ENCODE results near the gene IFNAR2. TPM values are rescaled to one million over a fixed set of nuclear protein-coding genes. Genes with fewer than 3 reads are reported as not detected.

Gene IFNAR2
- 9.2 TPM for total RNA-seq
- long read RNA-seq, full-length matches to known transcripts = 9 of 13 reads
- long read RNA-seq, partial matches to known transcripts = 1 of 13 reads
- long read RNA-seq, other reads (novel, unspliced or antisense) = 3 of 13 reads

DNA sequence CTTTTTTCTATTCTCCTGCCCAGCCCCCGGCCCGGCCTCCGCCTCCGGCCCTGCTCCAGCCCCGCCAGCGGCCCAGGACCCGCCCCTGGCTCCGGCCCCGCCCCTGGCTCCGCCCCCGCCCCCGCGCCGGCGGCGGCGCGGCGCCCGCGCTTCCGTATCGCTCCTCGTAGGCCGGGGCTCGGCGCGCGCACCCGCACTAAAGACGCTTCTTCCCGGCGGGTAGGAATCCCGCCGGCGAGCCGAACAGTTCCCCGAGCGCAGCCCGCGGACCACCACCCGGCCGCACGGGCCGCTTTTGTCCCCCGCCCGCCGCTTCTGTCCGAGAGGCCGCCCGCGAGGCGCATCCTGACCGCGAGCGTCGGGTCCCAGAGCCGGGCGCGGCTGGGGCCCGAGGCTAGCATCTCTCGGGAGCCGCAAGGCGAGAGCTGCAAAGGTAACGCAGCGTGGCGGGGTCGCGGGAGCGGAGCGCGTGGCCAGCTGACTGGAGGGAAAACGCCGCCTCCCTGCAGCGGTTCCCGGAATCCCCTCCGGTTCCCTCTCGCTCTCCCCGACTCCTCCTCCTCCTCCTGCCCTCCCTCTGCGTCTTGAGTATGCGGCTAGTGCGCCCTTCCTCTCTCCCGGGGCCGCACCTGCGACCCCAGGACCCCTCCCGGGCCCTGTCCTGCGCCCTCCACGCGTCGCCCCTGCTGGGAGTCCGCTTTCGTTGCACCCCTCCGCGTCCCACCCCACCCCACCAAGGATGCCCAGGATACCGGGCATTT is at the start of gene IFNAR2:
Gene IFNAR2, plus strand, starts transcription at position 155 of the 761 bp plus-strand sequence. CDS start 11,985 bp downstream, outside the sequence.
- peak; percentile 97 for ATAC-seq
- DNase-seq = peak; percentile 89
- intact Hi-C loops (cut with micrococcal nuclease) = no loop called here

DNA sequence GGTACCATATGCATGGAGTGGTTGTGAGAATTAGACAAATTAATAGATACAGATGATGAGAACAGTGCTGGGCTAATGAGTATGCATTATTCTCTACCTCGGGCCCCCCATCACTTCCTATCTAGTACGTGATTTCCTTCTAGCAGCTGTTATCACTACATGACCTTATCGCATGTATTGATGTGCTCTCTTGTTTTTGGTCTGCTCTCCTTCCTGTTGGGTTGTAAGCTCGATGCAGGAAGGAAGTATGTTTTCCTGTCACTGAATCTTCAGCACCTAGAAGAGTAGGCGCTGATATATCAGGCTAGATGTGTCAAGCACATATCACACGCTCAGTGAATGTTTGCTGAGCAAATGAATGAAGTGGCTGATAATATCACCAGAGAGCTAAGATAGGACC is 43.9 kb upstream of the IFNAR2 start:
- intact Hi-C loops (cut with micrococcal nuclease) = no loop called here
- ATAC-seq (no peak), DNase-seq (no peak)

DNA sequence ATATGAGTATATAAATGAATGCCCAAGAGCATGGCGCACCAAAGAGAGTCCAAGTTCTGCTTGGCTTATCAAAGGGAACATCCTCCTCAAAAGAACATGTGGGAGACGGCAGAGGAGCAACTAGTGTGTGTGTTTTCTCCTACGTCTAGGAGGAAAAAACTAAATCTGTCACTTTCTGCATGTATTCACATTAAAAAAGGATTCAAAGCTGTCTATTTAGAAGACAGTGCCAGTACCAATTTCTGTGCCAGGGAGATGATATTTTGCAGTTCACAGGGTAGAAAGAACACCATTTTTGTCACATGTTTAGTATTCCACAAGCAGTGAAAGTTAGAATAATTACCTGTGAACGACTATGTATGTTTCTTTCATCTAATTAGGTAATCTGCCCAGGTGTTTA is 42.5 kb upstream of the IFNAR2 start:
- ATAC-seq (no peak), DNase-seq (no peak)
- intact Hi-C loops (cut with micrococcal nuclease) = no loop called here

DNA sequence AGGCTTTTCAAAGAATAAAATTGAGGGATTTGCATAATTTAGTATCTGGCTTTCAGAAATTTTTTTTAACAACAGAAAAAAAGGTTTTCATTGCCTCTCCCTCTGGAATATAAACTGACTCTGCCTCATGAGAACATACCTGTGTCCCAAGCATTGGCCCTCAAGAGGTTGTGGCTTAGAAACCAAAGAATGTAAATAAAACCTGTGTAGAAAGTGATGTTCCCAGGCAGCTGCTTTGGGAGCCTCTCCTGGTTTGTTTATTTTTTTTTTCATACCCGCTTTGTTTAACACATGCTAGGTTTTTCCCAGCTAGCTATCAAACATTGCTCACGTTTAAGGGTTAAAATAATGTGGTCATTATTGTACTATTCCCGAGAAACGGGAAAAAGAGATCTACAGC is 40.5 kb upstream of the IFNAR2 start:
- ATAC-seq (no peak), DNase-seq (no peak)
- intact Hi-C loops (cut with micrococcal nuclease) = no loop called here

DNA sequence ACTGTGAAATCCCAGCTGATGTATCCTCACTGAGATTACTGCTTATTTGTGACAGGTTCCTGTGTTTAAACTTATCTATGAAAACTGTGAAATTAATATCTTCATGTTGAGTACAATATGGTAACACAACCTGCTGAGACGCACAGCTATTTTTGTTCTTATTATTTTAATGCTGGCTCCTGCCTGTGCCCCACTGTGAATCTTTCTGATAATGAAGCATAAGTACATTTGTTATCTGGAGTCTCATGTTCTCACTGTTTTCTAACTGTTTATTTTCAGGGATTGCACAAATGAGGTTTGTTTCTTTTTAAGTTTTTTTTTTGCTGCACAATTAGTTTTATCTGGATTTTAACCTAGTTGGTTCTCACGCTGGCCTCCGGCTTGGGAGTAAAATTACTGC is 39.9 kb upstream of the IFNAR2 start:
- peak; percentile 75 for ATAC-seq
- no peak for DNase-seq
- intact Hi-C loops (cut with micrococcal nuclease) = loop anchor here (10.0 kb wide), 2 partner anchors 195 to 245 kb away; no protein-coding TSS in a partner anchor

DNA sequence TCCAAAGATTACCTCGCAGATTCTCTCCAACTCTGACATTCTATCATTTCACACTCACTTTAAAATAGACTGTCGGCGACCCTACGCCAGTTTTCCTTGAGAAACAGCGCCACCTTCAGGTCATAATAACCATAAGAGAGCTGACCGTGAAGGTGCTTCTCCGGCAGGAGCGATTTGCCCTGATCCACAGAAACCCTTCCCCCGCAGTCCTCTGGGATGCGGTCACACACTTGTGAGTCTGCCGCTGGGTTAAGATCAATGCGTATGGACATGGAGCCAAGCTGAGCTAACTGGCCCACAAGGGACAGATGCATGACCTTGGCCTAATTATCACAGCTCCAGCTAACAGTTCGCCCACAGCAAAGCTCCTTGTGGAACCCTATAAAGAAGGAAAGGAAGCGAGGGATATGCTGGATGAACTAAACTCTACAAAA is 32.8 kb upstream of the IFNAR2 start:
- DNase-seq (peak; percentile 63), ATAC-seq (peak; percentile 77)
- intact Hi-C loops (cut with micrococcal nuclease) = loop anchor here (5.0 to 10.0 kb wide), 3 partner anchors 170 to 252 kb away; no protein-coding TSS in a partner anchor

DNA sequence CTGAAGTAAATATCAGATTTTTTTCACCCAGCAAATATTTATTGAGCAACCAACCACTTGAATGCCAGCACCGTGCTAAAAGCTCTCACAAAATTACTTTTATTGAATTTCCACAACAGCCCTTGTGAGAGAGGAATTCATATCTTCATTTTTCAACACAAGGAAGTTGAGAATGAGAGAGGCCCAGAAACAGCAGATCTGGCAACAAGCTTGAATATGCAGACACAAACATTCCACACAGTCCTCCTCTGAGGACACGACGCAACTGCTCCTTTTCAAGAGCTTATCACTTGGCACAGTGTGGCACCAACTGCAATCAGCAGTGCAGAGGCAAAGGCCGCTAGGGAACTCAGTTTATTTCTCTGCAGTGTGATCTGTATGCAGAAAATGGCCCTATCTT is 32.2 kb upstream of the IFNAR2 start:
- peak; percentile 83 for ATAC-seq
- intact Hi-C loops (cut with micrococcal nuclease) = loop anchor here (5.0 to 10.0 kb wide), 3 partner anchors 170 to 253 kb away; no protein-coding TSS in a partner anchor

DNA sequence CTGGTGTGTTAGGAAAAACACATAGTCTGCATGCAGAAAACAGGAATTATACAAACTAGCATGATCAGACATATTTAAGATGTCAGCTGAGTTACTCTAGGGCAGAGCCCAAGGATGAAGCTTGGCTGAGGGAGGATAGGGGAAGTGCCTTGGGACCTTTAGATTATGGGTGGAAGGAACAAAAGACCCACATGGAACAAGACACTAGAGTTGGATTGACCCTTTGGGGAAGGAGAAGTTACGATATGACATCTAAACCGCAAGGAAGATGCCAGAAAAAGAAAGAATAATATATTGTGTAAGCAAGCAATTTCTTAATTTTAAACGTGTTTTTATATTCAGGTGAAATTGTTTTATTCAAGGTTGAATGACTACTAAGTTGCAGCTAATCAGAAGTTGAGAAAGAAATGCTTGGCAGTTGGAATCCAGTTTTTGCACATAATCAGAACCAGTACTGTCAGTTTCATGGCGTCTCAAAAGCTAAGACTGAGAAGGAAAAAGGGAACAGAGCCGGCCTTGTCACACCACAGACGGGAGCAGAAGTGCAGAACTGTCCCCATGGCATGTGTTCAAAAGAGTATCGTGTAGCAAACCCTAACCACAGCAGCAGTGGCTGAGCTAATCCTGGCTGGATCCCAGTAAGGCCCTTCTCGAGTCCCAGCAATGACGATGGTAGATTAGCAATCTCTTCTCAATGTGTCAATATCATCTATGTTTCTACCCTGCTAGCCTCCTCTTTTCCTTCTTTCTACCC is 31.2 kb upstream of the IFNAR2 start:
- DNase-seq (peak; percentile 60), ATAC-seq (peak; percentile 79)
- intact Hi-C loops (cut with micrococcal nuclease) = loop anchor here (5.0 to 10.0 kb wide), 3 partner anchors 169 to 254 kb away; no protein-coding TSS in a partner anchor

More for the DNA sequence above, 32.2 kb upstream of the IFNAR2 start:
- DNase-seq = peak; percentile 41

DNA sequence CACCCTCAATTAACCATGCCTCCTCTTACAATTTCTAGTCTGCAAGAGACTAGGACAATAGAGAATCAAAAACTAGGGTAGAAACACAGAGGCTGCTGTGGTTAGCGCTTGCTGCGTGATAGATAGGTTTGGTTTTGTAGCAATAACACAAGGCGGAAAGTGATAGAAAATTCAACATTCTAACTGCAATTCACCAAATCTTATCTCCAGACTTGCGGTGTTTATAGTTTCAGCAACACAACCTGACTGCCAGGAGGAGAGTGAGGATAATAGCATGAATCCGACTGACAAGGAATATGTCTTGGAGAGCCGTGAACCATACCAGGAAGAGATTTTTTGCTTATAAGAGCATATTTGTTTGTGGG is 30.7 kb upstream of the IFNAR2 start:
- intact Hi-C loops (cut with micrococcal nuclease) = loop anchor here (5.0 to 10.0 kb wide), 3 partner anchors 168 to 254 kb away; no protein-coding TSS in a partner anchor
- DNase-seq (no peak), ATAC-seq (no peak)

DNA sequence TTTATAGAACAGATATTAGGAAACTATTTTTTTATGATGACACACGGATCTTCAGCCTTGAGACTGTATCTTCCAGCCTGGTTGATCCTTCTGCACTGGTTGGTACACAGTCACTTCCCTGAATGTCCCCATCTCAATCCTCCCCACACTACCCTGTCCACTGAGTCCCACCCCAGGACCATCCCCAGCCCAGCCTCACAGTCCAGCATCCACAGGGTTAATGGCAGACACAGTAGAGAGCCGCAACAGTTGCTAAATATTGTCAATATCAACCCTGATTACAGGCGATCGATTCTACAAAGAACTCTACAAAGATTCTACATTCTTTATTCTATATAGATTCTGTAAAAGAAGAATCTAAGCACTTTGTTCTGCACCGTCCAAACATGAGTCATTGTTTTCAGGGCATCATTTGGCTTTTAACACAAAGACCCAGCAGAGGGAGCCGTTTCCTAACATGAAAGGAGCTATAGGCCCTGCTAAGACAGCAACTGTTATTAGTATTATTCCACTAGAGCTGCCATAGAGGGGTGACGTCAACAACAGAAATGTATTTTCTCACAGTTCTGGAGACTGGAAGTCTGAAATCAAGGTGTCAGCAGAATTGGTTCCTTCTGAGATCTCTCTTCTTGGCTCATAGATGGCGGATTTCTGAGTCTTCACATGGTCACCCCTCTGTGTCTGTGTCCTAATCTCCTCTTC is 30.1 kb upstream of the IFNAR2 start:
- DNase-seq = peak; percentile 40
- ATAC-seq = peak; percentile 76
- intact Hi-C loops (cut with micrococcal nuclease) = loop anchor here (5.0 to 10.0 kb wide), 4 partner anchors 168 to 255 kb away; no protein-coding TSS in a partner anchor

DNA sequence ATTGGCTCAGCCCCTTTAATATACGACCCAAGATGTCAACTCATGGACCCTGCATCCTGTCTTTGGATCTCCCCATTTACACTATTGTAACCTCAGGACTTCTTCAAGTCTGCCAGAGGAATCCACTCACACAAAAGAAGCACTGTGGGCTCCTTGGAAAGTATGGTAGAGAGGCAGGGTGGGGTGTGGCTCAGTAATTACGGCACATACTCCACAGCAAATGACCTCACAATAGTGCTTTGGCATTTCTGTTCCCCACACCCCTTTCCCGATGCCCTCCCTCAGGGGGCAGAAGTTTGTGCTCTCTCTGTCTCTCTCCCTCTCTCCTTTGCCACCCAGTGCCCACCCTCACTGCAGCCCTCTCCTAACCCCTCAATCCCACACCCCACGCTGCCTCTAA is 27.8 kb upstream of the IFNAR2 start:
- no peak for ATAC-seq
- intact Hi-C loops (cut with micrococcal nuclease) = loop anchor here (5.0 kb wide), 1 partner anchor 245 kb away; no protein-coding TSS in a partner anchor
- DNase-seq = no peak

DNA sequence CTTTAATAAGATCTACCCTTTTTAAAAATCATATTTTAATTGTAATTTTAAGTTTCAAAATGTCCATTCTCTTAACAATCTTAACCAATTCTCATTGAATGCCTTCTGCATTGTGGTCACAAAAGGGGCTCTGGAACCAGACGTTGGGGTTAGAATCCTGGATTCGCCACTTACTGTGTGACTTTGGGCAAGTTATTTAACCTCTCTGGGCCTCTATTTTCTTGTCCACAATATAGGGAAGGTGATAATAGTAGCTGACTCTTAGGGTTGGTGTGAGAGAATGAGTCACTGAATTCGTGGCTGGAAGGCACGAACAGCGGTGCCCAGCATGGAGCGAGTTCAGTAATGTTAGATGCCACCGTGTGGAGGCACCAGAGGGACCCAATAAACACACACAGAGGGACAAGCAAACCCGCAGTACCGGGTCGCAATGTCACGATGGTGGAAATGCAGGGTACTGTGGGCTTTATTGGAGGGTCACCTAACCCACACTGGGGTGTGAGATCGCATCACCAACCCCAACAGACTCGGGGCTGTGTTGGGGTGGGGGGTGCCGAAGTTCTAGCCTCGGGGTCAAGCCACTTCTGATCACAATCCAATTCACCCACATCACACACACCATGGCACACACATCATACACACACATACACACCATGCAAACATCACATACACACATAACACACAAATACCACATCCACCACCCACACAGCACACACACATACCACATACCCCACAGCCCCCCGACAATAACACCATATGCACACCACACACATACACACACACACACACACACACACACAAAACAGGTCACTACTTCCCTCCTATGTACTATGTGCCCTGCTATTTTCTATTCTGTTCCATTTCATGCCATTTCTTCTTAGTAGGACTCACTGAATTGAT is 27.0 kb upstream of the IFNAR2 start:
- intact Hi-C loops (cut with micrococcal nuclease) = loop anchor here (5.0 kb wide), 1 partner anchor 245 kb away; no protein-coding TSS in a partner anchor
- ATAC-seq (no peak), DNase-seq (no peak)

DNA sequence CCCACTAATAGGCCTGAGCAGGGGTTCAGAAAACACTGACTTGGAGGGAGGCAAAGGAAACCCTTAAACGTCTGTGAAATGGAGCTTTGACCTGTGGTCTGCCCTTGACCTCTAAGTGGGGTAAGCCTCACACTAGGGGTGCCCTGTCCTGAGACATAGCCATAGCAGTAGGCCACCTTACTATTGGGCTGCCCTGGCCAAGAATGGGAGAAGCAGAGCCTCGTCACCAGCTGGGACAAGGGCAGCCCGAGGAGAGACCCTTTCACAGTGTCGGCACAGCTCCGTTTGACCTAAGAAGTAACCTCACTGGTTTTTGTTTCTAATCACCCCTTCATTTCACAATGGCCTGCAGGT is 26.4 kb upstream of the IFNAR2 start:
- intact Hi-C loops (cut with micrococcal nuclease) = loop anchor here (5.0 kb wide), 1 partner anchor 244 kb away; no protein-coding TSS in a partner anchor
- DNase-seq = no peak
- ATAC-seq = no peak

DNA sequence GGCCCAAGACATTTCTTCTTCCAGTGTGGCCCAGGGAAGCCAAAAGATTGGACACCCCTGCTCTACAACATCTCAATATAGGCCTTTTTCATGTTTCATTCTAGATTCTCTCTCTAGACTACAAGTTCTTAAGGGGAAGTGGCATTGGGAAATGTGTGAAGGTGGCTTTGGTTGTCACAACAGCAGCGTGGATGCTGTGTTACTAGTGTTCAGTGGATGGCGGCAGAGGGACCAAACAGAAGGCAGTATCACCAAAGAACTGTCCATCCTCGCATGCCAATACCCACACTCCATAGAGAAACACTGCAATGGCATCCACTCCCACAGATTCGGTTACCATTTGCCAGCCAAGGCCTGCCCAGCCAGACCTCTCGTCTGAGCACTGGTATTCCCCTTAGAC is 24.3 kb upstream of the IFNAR2 start:
- intact Hi-C loops (cut with micrococcal nuclease) = no loop called here

DNA sequence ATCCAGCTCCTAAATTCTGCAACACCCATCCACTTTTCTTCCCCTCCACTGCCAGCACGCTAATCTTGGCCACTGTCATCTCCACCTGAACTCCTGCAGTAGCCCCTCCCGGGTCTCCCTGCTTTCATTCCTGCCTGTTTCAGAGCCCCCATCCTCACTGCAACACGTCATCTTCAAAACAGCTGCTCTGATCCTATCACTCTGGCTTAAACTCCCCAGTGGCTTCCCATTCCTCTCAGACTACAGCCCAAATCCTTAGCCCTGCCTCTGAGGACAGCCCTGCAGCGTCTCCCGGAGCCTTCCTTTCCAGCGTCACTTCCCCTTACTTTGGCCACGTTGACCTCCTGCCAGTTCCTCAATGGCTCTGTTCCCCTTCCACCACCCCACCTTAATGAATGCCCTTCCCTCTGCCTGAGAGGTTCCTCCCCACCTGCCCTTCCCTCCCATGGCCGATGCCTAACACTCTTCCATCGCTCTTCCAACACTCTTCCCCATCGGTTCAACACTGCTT is 22.9 kb upstream of the IFNAR2 start:
- intact Hi-C loops (cut with micrococcal nuclease) = no loop called here
- no peak for DNase-seq
- ATAC-seq = peak; percentile 50

More for the DNA sequence above, 24.3 kb upstream of the IFNAR2 start:
- ATAC-seq (no peak), DNase-seq (no peak)

DNA sequence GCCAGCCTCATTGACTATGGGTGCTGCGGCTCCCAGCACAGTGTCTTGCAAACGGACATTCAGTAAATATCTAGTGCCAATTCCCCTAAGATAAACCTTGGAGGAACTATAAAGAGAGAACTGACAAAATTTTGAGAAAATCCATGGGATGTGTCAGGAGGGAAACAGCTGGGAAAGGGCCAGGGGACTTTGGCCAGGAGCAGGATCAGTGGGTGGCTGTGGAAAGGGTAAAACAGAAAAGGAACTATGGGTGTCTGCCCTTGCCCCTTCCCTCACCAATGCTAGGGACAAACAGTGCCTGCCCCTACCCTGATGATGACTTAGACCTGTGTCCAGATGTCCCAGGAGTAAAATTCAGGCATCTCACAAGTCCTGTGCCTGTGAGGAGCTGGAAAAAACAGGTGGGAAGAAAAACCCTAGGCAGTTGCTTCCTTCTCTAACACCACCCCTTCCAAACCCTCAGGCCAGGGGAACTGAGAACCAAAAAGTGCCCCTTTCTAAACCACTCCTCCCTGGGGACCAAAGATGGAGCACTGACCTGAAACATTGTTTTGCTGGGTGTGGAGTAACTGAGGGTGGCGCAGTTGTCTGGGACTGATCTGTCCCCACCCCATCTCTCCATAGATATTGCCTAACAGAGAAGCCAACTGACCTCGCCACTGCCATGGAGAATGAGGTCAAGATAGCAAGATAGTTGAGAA is 22.1 kb upstream of the IFNAR2 start:
- DNase-seq (no peak), ATAC-seq (no peak)
- intact Hi-C loops (cut with micrococcal nuclease) = no loop called here

DNA sequence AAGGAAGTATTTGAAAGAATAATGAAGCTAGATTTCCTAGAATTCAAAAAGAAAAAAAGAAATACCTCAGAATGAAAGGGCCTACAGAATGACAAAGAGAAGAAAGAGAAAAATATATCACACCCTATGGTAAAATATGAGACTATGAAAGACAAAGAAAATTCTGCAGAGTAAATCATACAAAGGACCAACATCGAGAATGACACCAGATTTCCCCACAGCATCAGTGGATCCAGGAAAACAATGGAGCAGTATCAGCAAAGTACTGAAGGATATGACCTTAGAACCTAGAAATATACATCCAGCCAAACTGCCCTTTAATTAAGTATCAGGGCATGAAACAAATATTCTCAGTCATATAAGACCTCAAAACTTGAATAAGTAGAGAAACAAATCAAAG is 21.2 kb upstream of the IFNAR2 start:
- intact Hi-C loops (cut with micrococcal nuclease) = no loop called here
- DNase-seq (no peak), ATAC-seq (no peak)
